NCI-H446 treated with DMSO at 0.1 percent for 48 hours (cell line): ENCODE results near the gene TAPBP.
"Not testable (repeated sequence)": the region's sequence is repeated elsewhere in the genome, so short reads cannot be mapped to it uniquely, and the experiment has no call there.

ENCODE experiments used
- DNase-seq: peaks from one replicate; lab custom pipeline; 2025; lab: John Stamatoyannopoulos, UW

The TAPBP gene

DNA sequence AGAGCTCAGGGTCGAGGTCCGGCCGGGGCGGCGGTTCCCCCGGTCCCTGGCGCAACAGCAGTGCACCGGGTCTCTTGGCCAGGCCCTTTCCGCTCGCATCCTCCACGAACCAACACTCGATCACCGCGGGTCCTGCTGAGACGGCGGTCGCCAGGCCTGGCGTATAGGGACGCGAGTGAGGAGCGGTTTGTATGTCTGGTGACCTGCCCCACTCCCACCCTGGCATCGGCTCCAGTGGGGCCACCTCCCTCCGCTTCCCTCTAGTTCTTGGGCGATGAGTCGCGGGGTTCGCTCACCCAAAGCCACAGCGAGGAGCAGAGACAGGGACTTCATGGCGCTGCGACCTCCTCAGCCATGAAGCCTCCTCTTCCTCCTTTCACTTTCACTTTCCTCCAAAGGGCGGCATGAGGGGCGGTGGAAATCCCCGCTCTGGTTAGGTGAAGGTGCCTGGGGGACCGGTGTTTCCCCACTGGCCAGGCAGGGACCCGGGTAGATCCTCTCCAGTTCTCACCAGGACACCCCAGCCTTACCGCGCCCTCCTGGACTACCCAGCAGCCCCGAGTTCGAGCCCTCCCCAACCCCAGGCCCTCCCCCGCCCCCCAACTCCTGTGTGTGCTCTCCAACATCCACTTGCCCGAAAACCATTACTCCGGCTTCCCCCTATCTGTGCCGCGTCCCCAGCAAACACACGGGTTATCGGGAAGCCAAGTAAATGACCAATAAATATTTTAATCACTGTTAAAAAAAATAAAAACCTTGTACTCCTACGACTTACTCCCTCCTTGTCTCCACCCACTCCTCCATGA lies at the start of gene TAPBP:
TAPBP (minus strand) TSS at position 370 of the 806 bp plus-strand sequence; CDS start at position 333, 37 bp downstream.
- no peak for DNase-seq

DNA sequence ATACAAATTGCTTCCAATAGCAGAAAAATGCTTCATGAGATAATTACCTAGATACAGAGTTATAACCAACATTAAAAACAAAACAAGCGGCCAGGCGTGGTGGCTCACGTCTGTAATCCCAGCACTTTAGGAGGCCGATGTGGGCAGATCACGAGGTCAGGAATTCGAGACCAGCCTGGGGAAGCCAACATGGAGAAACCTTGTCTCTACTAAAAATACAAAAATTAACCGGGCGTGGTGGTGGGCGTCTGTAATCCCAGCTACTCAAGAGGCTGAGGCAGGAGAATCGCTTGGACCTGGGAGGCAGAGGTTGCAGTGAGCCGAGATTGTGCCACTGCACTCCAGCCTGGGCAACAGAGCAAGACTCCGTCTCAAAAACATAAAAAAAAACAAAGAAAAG lies 49.6 kb upstream of the TAPBP start:
- DNase-seq, result not testable (repeated sequence)

DNA sequence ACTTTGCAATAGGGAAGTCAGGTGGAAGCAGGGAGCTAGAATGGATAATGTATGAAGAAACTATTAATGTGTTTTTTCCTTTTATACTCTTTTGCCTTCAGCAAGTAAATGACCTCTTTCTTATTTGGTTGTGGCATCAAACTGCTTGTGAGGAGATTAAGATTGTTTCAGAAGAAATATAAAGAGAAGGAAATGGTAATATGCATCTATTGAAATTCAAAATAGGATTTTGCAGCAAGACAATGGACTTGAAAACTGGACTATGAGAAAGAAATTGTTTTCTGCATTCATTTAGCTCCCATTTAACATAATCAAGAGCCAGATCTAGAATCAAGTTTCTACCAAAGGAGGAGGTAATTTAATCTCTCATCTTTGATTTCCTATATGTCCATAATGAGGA lies 45.5 kb upstream of the TAPBP start:
- no peak for DNase-seq

DNA sequence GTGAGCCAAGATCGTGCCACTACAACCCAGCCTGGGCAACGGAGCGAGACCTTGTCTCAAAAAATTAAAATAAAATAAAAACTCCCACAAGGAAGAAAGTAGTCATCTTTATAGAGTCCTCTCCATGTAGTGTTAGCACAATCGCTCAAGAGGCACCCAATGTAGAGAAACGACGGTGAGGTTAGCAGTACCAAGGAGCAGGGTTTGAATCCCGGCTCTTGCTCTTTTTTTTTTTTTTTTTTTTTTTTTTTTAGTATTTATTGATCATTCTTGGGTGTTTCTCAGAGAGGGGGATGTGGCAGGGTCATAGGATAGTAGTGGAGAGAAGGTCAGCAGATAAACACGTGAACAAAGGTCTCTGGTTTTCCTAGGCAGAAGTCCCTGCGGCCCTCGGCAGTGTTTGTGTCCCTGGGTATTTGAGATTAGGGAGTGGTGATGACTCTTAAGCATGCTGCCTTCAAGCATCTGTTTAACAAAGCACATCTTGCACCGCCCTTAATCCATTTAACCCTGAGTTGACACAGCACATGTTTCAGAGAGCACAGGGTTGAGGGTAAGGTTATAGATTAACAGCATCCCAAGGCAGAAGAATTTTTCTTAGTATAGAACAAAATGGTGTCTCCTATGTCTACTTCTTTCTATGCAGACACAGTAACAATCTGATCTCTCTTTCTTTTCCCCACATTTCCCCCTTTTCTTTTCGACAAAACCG lies 43.4 kb upstream of the TAPBP start:
- not testable (repeated sequence) for DNase-seq

DNA sequence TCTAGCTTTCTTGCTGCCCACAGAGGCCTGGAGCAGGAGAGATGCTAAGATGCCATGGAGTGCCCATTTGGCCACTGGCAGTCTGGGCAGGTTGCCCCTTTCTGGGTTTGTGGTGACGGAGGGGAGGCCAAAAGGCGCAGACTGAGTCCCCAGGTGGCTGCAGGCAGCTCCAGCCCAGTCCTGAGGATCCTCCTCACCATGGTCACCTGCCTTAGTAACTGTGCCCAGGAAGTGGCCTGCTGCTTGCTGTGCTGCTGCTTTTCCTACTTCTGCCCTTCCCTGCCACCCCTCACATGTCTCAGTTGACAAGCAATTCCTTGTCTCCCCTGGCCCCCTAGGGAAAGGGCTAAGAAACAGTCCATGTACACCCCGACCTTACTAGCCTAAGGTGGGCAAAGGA lies 42.4 kb upstream of the TAPBP start:
- no peak for DNase-seq

DNA sequence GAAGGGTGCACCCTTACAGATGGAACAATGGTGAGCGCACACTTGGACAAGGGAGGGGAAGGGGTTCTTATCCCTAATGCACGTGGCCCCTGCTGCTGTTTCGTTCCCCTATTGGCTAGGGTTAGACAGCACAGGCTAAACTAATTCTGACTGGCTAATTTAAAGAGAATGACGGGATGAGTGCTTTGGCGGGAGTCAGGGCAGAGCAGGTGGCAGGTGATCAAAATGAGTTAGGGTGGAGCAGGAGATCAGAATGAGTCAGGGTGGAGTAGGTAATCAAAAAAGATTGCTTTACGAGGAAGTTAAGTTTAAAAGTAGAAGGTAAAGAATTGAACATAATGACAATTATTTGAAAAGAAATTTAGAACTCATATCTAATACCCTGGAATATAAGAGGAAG lies 42.0 kb upstream of the TAPBP start:
- not testable (repeated sequence) for DNase-seq

DNA sequence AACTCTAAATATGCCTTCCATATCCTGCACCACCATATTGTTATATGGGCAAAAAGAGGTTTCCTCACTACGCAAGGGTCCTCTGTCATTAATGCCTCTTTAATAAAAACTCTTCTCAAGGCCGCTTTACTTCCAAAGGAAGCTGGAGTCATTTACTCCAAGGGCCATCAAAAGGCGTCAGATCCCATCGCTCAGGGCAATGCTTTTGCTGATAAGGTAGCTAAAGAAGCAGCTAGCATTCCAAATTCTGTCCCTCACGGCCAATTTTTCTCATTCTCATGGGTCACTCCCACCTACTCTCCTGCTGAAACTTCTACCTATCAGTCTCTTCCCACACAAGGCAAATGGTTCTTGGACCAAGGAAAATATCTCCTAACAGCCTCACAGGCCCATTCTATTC lies 33.9 kb upstream of the TAPBP start:
- no peak for DNase-seq

DNA sequence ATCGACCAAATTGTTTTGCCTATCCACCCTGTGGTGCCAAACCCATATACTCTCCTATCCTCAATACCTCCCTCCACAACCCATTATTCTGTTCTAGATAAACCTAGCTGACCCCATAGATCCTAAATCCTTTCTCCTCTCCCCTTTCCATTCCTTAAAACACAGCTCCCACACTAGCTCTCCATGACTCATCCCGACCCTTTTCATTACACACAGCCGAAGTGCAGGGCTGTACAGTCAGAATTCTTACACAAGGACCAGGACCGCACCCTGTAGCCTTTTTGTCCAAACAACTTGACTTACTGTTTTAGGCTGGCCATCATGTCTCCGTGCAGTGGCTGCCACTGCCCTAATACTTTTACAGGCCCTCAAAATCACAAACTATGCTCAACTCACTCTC lies 33.1 kb upstream of the TAPBP start:
- not testable (repeated sequence) for DNase-seq

DNA sequence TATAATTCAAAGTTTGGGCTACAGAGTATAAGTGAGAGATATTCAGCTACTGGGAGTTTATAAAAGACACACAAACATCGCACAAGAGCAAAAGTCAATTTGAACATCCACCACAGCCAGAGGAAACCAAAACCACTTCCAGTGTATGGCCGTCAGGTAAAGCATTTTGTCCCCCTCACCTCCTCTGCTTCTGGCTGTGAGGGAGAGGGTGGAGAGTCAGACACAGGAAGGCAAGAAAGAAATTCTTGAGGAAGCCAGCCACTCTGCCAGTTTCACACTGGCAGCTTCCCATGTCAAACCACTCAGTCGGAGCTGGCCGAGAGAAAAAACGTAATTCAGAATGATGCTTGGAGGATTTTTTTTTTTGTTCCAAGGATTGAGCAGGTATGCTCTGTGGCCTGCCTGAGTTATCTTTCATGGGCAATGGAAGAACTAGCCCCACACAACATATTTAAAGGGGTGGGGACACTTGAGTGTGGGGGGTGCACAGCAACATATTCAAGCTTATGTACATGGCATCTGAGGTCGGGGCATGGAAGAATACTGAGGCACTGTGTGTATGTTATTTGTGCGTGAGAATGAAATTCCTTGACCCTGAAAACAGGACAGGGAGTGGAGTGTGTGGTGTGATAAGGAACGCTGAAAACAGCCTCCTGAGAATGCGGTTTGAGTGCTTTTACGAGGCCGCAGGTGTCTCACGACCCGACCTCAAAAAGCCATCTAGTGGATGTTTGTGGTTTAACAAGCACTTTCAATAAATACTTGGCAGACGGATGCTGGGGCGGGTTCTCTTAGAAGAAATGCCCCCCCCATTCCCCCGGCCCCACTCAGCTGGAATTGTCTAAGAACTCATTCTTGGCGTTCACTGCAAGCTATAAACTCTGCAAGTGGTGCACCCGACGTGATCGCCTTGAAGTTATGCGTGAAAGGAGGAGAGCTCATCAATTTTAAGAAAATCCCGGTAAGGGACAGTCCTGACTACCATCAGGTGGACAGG lies 31.1 kb upstream of the TAPBP start:
- no peak for DNase-seq

DNA sequence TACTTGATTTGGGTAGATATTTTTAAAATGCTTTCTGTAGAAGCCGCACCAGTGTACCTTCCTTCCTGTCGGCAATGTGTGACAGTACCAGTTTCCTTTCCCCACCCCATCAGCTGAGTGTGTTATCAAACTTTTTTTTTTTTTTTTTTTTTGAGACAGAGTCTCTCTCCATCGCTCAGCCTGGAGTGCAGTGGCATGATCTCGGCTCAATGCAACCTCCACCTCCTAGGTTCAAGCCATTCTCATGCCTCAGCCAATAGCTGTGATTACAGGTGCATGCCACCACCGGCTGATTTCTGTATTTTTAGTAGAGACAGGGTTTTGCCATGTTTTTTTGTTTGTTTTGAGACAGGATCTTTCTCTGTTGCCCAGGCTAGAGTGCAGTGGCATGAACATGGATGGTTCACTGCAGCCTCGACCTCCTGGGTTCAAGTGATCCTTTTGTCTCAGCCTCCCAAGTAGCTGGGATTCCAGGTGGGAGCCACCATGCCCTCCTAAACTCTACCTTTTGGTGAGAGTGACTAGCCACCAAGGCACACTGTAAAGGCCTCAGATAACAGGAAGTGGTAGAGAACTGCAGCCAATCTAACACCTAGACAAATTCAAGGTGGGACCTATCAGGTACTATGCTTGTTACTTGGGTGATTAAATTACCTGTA lies 30.2 kb upstream of the TAPBP start:
- DNase-seq, result no peak

DNA sequence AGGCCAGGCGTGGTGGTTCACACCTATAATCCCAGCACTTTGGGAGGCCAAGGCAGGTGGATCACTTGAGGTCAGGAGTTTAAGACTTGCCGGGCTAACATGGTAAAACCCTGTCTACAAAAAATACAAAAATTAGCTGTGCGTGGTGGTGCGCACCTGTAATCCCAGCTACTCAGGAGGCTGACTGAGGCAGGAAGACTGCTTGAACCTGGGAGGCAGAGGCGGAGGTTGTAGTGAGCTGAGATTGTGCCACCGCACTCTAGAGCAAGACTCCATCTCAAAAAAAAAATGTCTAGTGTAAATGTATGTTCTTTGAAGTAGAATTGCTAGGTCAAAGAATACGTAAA lies 29.7 kb upstream of the TAPBP start:
- not testable (repeated sequence) for DNase-seq

DNA sequence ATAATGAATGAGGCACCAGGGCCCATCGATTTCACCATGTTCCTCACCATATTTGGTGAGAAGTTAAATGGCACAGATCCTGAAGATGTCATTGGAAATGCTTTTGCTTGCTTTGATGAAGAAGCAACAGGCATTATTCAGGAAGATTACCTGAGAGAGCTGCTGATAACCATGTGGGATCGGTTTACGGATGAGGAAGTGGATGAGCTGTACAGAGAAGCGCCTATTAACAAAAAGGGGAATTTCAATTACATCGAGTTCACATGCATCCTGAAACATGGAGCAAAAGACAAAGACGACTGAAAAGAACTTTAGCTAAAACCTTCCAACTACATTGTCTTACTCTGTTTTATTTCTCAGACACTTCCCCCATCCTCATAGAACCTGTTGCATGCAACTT lies 25.3 kb upstream of the TAPBP start:
- no peak for DNase-seq

DNA sequence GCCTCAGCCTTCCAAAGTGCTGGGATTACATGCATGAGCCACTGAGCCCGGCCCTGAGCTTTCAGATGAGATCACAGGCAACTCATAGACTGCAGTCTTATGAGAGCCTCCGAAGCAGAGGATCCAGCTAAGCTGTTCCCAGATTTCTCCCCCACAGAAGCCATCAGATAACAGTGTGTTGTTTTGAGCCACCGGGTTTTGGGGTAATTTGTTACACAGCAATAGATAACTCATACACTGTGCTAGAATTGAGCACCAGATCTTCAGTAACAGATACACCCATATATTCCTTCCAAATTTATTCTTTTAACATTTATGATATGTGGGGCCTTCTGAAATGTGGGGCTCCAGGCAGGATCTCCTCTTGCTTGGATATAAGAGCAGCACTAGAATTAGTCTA lies 22.6 kb upstream of the TAPBP start:
- no peak for DNase-seq

DNA sequence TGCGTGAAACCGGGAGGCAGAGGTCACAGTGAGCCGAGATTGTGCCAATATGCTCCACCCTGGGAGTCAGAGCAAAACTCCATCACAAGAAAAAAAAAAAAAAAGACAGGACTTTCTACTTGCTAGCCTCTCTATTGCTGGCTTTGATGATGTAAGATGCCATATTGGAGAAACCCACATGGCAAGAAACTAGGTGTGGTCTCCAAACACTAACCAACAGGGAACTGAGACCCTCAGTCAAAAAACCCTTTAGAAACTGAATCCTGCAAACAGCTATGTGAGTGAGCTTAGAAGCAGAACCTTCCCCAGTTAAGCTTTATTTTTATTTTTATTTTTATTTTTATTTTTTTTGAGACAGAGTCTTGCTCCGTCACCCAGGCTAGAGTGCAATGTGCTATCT lies 22.0 kb upstream of the TAPBP start:
- no peak for DNase-seq

DNA sequence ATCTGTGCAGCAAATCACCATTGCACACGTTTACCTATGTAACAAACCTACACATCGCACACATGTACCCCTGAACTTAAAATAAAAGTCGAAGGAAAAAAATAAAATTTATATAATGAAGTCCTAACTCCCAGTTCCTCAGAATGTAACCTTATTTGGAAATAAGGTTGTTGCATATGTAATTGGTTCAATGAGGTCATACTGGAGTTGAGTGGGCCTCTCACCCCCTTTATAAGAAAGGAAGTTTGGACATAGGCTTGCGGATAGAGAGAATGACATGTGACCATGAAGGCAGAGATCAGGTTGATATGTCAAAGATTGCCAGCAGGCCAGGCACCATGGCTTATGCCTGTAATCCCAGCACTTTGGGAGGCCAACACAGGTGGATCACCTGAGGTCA lies 19.8 kb upstream of the TAPBP start:
- DNase-seq, result no peak

DNA sequence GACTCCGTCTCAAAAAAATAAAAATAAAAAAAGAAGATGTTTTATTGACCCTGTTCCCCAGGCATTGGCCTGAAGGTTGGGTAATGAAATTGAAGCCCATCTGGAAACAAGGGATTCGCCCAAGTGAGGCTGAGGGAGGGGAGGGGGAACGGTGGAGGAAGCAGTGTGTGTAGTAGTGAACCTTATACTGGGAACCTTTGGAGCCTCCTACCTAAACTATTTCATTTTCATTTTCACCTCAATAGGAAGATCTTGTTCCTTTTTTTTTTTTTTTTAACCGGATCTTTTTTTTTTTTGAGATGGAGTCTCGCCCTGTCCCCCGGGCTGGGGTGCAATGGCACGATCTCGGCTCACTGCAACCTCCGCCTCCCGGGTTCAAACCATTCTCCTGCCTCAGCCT lies 16.9 kb upstream of the TAPBP start:
- DNase-seq, result no peak

DNA sequence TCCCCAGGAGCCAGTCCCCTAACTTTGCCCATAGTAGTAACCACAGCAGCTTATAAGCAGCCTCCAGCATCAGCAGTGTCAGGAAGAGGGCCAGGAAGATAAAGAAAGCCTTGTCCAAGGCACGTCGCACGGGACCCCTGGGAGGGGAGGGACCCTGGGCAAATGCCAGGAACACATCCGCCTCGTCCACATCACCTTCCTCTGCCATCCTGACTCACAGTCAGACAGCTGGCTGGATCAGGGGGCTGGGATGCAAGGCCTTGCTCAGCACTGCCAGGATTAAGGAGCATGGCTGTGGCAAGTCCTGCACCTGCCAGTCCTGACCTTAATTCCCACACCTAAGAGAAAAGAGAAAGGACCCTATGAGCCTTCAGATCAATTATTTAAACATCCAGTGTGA lies 15.2 kb upstream of the TAPBP start:
- DNase-seq, result no peak

DNA sequence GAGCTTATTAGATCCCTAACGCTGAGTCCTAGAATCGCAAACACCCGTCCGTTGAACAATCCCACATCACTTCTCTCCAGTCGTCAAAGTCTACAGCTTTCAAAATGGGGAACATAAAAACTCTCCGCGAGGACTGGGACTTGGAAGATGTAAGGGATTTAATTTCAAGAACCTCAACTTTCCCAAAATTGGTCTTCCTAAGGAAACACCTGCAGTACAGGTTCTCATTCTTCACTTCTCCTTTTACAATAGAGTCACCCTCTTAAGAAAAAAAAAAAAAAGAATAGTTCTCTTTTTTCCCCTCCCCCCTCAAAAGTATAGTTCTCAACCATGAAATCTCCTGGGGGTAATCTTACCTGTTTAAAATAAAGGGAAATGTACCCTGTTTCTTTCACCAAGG lies 10.2 kb upstream of the TAPBP start:
- DNase-seq, result no peak

DNA sequence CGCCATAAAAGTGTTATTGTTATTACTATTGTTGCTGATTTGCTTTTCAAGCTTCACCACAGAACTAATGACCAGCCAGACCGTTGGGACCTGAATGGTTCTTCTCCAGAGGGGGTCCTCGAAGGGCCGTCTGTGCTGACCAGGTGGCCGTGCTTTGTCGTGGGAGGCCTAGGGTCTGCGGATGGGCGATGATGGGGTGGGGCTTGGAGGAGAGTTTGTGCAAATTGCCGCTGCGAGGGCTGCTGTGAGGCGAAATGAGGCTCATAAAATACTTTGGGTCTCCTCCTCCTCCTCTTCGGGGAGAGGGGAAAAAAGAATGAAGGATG lies 9.7 kb upstream of the TAPBP start:
- DNase-seq, result no peak

DNA sequence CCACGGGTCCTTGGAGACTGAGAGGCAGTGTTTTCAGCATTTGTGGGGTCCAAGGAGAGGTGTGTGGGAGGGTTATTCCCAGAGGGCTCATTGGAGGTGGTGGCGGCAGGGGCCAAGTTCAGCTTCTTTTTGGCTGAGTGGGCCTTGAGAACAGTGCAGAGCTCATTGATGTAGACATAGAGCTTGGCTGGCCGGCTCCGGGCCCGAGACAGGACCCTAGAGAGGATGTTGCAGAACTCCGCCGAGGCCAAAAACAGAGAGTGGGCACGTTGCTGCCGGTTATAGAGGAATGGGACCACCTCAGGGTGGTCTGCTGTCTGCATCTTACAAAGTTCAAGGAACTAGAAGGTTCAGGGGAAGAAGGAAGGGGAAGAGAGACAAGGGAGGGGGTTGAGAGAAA lies 7.3 kb upstream of the TAPBP start:
- DNase-seq, result no peak

DNA sequence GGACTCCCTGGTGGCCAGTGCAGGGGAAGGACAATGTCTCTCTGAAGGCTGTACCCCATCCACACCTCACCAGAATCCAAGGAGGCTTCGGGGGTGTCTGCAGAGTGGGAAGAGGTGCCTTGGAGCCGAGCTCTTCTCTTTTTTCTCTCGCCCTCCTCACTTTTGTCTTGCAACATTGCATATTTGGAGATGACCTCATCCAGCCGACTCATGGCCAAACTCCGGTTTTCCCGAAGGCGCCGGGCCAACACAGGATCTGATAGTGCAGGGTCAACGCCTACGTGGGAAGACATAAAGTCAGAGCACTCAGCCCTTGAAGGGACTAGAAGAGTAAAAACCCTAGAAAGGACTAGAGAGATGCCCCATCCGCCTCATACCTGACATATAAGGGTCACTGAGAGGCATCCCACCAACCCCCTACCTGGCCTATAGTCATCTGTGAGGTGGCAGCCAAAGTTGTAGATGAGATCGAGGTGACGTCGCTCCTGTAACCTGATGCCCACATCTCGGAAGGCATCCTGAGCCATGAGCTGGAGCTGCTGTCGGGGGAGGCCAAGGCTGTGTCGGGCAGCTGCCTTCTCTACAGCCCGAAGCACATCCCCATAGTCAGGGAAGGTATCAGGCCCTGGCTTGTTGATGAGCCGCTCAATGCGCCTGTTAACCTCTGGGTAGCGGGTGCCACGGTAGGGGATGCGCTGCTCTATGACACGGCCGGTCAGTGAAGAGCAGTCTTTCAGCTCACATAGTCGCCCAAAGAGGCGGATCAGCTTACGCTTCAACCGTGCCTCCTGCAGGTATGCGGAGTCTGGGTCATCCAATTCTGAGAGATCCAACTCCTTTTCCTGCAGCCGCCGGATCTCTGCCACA lies 6.7 kb upstream of the TAPBP start:
- no peak for DNase-seq
